HepG2 (cell line): Measurements from ENCODE around the gene TM4SF1. TPM values are rescaled to one million over a fixed set of nuclear protein-coding genes. Genes with fewer than 3 reads are reported as not detected.
A peak's percentile ranks its signal among the peaks of the same experiment; 100 is the strongest.

ENCODE experiments used
- ATF3 ChIP-seq: sonication (generic); formaldehyde crosslinking; IDR thresholded peaks from 2 replicates; pipeline ENCODE4 v1.4.0; 2020; ENCODE audit warnings: missing genetic modification reagents
- BRD4 ChIP-seq: sonication (generic); formaldehyde crosslinking; IDR thresholded peaks from 2 replicates; pipeline ENCODE4 v1.4.0; 2020; ENCODE audit warnings: missing genetic modification reagents
- MBNL3 ChIP-seq: fragments of 250-450 bp; sonication (Bioruptor Pico); conservative IDR thresholded peaks from 2 replicates; pipeline ENCODE4 v1.8.0; 2022; ENCODE audit warnings: mild to moderate bottlenecking, inconsistent platforms
- MYPOP ChIP-seq: sonication (generic); formaldehyde crosslinking; IDR thresholded peaks from 2 replicates; pipeline ENCODE4 v1.8.1; 2023; ENCODE audit warnings: mild to moderate bottlenecking, moderate library complexity, missing genetic modification reagents
- RBM22 ChIP-seq: fragments of 200-400 bp; formaldehyde crosslinking; optimal IDR thresholded peaks from 2 replicates; pipeline ENCODE3; 2017; ENCODE audit warnings: mild to moderate bottlenecking, low read length, moderate library complexity
- SOX5 ChIP-seq: IDR thresholded peaks from 2 replicates; pipeline ENCODE4 v1.6.1; 2016; ENCODE audit warnings: borderline replicate concordance
- SRSF1 ChIP-seq: fragments of 200-400 bp; formaldehyde crosslinking; optimal IDR thresholded peaks from 2 replicates; pipeline ENCODE3; 2017; ENCODE audit warnings: mild to moderate bottlenecking, low read depth, low read length, moderate library complexity
- ZBTB1 ChIP-seq: sonication (generic); formaldehyde crosslinking; IDR thresholded peaks from 2 replicates; pipeline ENCODE4 v1.4.0; 2020; ENCODE audit warnings: missing genetic modification reagents, borderline replicate concordance
- ZBTB34 ChIP-seq: sonication (generic); formaldehyde crosslinking; IDR thresholded peaks from 2 replicates; pipeline ENCODE4 v1.8.0; 2022; ENCODE audit warnings: mild to moderate bottlenecking, missing genetic modification reagents
- ZNF143 ChIP-seq: sonication (generic); formaldehyde crosslinking; IDR thresholded peaks from 2 replicates; pipeline ENCODE4 v1.4.0; 2020; ENCODE audit warnings: missing genetic modification reagents
- ZNF274 ChIP-seq: sonication (generic); formaldehyde crosslinking; IDR thresholded peaks from 2 replicates; pipeline ENCODE4 v1.5.1; 2020; ENCODE audit warnings: mild to moderate bottlenecking, missing genetic modification reagents
- ZNF276 ChIP-seq: sonication (generic); formaldehyde crosslinking; IDR thresholded peaks from 2 replicates; pipeline ENCODE4 v1.4.0; 2020; ENCODE audit warnings: mild to moderate bottlenecking, low read depth, missing genetic modification reagents
- ZNF326 ChIP-seq: sonication (generic); formaldehyde crosslinking; IDR thresholded peaks from 2 replicates; pipeline ENCODE4 v1.4.0; 2020; ENCODE audit warnings: missing genetic modification reagents, borderline replicate concordance
- ZNF713 ChIP-seq: sonication (generic); formaldehyde crosslinking; IDR thresholded peaks from 2 replicates; pipeline ENCODE4 v1.4.0; 2020; ENCODE audit warnings: mild to moderate bottlenecking, missing genetic modification reagents
- ZNF75D ChIP-seq: sonication (generic); formaldehyde crosslinking; IDR thresholded peaks from 2 replicates; pipeline ENCODE4 v1.8.1; 2023; ENCODE audit warnings: missing genetic modification reagents, mild to moderate bottlenecking, borderline replicate concordance
- ZNF83 ChIP-seq: sonication (generic); formaldehyde crosslinking; IDR thresholded peaks from 2 replicates; pipeline ENCODE4 v1.4.0; 2020; ENCODE audit warnings: missing genetic modification reagents, mild to moderate bottlenecking, borderline replicate concordance
- polyA plus RNA-seq, 8 experiments: library from polyadenylated mRNA; depleted of rRNA in 3 of 8; stranded (reverse) in 7 of 8; unstranded in 1 of 8; fragments of >200 nt; fragmentation: Illumina TruSeq in 4 of 8; extraction: Trizol in 4 of 8; gene quantifications; 2 replicates each; pipeline versions ENCODE4 v1.2.1 to v1.2.3, GENCODE V29; 2011 to 2016; ENCODE audit warnings: low read depth in 4 of 8, missing spikeins in 1 of 8, mixed read lengths in 1 of 8; ENCODE audit not compliant: insufficient read depth in 1 of 8
- total RNA-seq, 5 experiments: library from RNA; depleted of rRNA; stranded (reverse); fragments of >200 nt; fragmentation: Illumina TruSeq; extraction: Trizol; gene quantifications; 2 replicates each; pipeline ENCODE4 v1.2.3, GENCODE V29; 2016; ENCODE audit warnings: low read depth in 1 of 5
- TF ChIP-seq, protein P1 (sequence below): sonication (generic); formaldehyde crosslinking; IDR thresholded peaks from 2 replicates; pipeline ENCODE4 v1.4.0; 2020; ENCODE audit warnings: mild to moderate bottlenecking, missing genetic modification reagents
- TF ChIP-seq, protein P2 (sequence below): sonication (generic); formaldehyde crosslinking; IDR thresholded peaks from 2 replicates; pipeline ENCODE4 v1.4.0; 2020; ENCODE audit warnings: missing genetic modification reagents, mild to moderate bottlenecking, borderline replicate concordance

The TM4SF1 gene
- total and polyA plus RNA-seq, 2 of the 13 experiments (the other 11 are each of a cell fraction or from before 2014, with no cell fraction given), result 431 to 1,359 TPM

- TF ChIP-seq, protein P1, sequence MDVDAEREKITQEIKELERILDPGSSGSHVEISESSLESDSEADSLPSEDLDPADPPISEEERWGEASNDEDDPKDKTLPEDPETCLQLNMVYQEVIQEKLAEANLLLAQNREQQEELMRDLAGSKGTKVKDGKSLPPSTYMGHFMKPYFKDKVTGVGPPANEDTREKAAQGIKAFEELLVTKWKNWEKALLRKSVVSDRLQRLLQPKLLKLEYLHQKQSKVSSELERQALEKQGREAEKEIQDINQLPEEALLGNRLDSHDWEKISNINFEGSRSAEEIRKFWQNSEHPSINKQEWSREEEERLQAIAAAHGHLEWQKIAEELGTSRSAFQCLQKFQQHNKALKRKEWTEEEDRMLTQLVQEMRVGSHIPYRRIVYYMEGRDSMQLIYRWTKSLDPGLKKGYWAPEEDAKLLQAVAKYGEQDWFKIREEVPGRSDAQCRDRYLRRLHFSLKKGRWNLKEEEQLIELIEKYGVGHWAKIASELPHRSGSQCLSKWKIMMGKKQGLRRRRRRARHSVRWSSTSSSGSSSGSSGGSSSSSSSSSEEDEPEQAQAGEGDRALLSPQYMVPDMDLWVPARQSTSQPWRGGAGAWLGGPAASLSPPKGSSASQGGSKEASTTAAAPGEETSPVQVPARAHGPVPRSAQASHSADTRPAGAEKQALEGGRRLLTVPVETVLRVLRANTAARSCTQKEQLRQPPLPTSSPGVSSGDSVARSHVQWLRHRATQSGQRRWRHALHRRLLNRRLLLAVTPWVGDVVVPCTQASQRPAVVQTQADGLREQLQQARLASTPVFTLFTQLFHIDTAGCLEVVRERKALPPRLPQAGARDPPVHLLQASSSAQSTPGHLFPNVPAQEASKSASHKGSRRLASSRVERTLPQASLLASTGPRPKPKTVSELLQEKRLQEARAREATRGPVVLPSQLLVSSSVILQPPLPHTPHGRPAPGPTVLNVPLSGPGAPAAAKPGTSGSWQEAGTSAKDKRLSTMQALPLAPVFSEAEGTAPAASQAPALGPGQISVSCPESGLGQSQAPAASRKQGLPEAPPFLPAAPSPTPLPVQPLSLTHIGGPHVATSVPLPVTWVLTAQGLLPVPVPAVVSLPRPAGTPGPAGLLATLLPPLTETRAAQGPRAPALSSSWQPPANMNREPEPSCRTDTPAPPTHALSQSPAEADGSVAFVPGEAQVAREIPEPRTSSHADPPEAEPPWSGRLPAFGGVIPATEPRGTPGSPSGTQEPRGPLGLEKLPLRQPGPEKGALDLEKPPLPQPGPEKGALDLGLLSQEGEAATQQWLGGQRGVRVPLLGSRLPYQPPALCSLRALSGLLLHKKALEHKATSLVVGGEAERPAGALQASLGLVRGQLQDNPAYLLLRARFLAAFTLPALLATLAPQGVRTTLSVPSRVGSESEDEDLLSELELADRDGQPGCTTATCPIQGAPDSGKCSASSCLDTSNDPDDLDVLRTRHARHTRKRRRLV (CRISPR knock-in tag), result no peak
- TF ChIP-seq ZNF83 (no peak), ZNF143 (no peak), ZBTB34 (no peak), MYPOP (CRISPR knock-in tag) (no peak), ZNF276 (no peak), ZBTB1 (CRISPR knock-in tag) (no peak), ZNF75D (CRISPR knock-in tag) (no peak), MBNL3 (CRISPR knock-in tag) (no peak), ZNF274 (no peak), SRSF1 (no peak), SOX5 (peak; percentile 53; the same call in 1 of the 2 replicates), ATF3 (CRISPR knock-in tag) (no peak), BRD4 (no peak; the same call in 1 of the 2 replicates), ZNF326 (CRISPR knock-in tag) (no peak), ZNF713 (CRISPR knock-in tag) (no peak), RBM22 (no peak)
- TF ChIP-seq, protein P2, sequence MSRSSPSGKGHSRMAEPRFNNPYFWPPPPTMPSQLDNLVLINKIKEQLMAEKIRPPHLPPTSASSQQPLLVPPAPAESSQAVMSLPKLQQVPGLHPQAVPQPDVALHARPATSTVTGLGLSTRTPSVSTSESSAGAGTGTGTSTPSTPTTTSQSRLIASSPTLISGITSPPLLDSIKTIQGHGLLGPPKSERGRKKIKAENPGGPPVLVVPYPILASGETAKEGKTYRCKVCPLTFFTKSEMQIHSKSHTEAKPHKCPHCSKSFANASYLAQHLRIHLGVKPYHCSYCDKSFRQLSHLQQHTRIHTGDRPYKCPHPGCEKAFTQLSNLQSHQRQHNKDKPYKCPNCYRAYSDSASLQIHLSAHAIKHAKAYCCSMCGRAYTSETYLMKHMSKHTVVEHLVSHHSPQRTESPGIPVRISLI, result no peak
Observed at GRCh38 chr3:149393345-149394160, 16.1 kb upstream of the TM4SF1 start (continued).
